Measurements from ENCODE around the gene PIGL. TPM values are rescaled to one million over a fixed set of nuclear protein-coding genes. Genes with fewer than 3 reads are reported as not detected.
"Not testable (repeated sequence)": the region's sequence is repeated elsewhere in the genome, so short reads cannot be mapped to it uniquely, and the experiment has no call there.

The PIGL gene
- total RNA-seq, 1 donor from 2014 or later = 23.1 TPM

- no peaks in the 10 kb centered on the region for H3K27me3 Mint-ChIP-seq (ENCODE audit: unreplicated experiment)
- TF ChIP-seq CTCF (IDR thresholded peaks at IDR 0.05; ENCODE audit: unreplicated experiment) = no peak
- H3K36me3 Mint-ChIP-seq (ENCODE audit: low read depth, unreplicated experiment) = no peaks in the 10 kb centered on the region
- no peak overlapping the region for H3K27ac Mint-ChIP-seq (ENCODE audit: unreplicated experiment)
- peaks cover 12% of the 10 kb centered on the region for H3K4me1 Mint-ChIP-seq (ENCODE audit: unreplicated experiment)
- H3K4me3 Mint-ChIP-seq (ENCODE audit: unreplicated experiment) = no peak overlapping the region
- no peak for DNase-seq (ENCODE audit: low spot score)
- no peaks in the 10 kb centered on the region for H3K9me3 Mint-ChIP-seq (ENCODE audit: unreplicated experiment)
Measured at GRCh38 chr17:16287563-16288027, 70.6 kb downstream of the PIGL start.

GRCh38 chr17:16288860-16289571, 72.0 kb downstream of the PIGL start:
- DNase-seq (ENCODE audit: low spot score) = no peak
- H3K36me3 Mint-ChIP-seq (ENCODE audit: low read depth, unreplicated experiment) = no peaks in the 10 kb centered on the region
- no peak overlapping the region for H3K27ac Mint-ChIP-seq (ENCODE audit: unreplicated experiment)
- H3K9me3 Mint-ChIP-seq (ENCODE audit: unreplicated experiment) = no peaks in the 10 kb centered on the region
- H3K4me3 Mint-ChIP-seq (ENCODE audit: unreplicated experiment) = no peak overlapping the region
- H3K27me3 Mint-ChIP-seq (ENCODE audit: unreplicated experiment) = no peaks in the 10 kb centered on the region
- peaks cover 12% of the 10 kb centered on the region for H3K4me1 Mint-ChIP-seq (ENCODE audit: unreplicated experiment)
- TF ChIP-seq CTCF (IDR thresholded peaks at IDR 0.05; ENCODE audit: unreplicated experiment) = no peak

GRCh38 chr17:16293931-16294330, 76.9 kb downstream of the PIGL start:
- TF ChIP-seq CTCF (IDR thresholded peaks at IDR 0.05; ENCODE audit: unreplicated experiment) = no peak
- H3K4me3 Mint-ChIP-seq (ENCODE audit: unreplicated experiment) = no peak overlapping the region
- H3K27ac Mint-ChIP-seq (ENCODE audit: unreplicated experiment) = no peak overlapping the region
- no peak for DNase-seq (ENCODE audit: low spot score)
- no peaks in the 10 kb centered on the region for H3K9me3 Mint-ChIP-seq (ENCODE audit: unreplicated experiment)
- H3K36me3 Mint-ChIP-seq (ENCODE audit: low read depth, unreplicated experiment) = peaks cover 3% of the 10 kb centered on the region
- H3K4me1 Mint-ChIP-seq (ENCODE audit: unreplicated experiment) = peaks cover 15% of the 10 kb centered on the region
- H3K27me3 Mint-ChIP-seq (ENCODE audit: unreplicated experiment) = no peaks in the 10 kb centered on the region

GRCh38 chr17:16294560-16294959, 77.5 kb downstream of the PIGL start:
- Mint-ChIP-seq H3K9me3 (ENCODE audit: unreplicated experiment) (no peaks in the 10 kb centered on the region), H3K4me3 (ENCODE audit: unreplicated experiment) (no peak overlapping the region), H3K4me1 (ENCODE audit: unreplicated experiment) (peaks cover 15% of the 10 kb centered on the region), H3K36me3 (ENCODE audit: low read depth, unreplicated experiment) (peaks cover 3% of the 10 kb centered on the region), H3K27me3 (ENCODE audit: unreplicated experiment) (no peaks in the 10 kb centered on the region), H3K27ac (ENCODE audit: unreplicated experiment) (no peak overlapping the region)
- no peak for DNase-seq (ENCODE audit: low spot score)
- no peak for TF ChIP-seq CTCF (IDR thresholded peaks at IDR 0.05; ENCODE audit: unreplicated experiment)

- not testable (repeated sequence) for DNase-seq (ENCODE audit: low spot score); H3K9me3 Mint-ChIP-seq (ENCODE audit: unreplicated experiment); H3K4me3 Mint-ChIP-seq (ENCODE audit: unreplicated experiment); H3K27me3 Mint-ChIP-seq (ENCODE audit: unreplicated experiment); H3K27ac Mint-ChIP-seq (ENCODE audit: unreplicated experiment); H3K36me3 Mint-ChIP-seq (ENCODE audit: low read depth, unreplicated experiment)
- peaks cover 15% of the 10 kb centered on the region for H3K4me1 Mint-ChIP-seq (ENCODE audit: unreplicated experiment)
Measured at GRCh38 chr17:16296072-16296471, 79.1 kb downstream of the PIGL start.
